WI38 (cell line): ENCODE results near the gene PRM1.

Source experiments
- H3K4me3 ChIP-seq: 2 replicates; pipeline ENCODE4 v1.5.1; 2011; ENCODE audit warnings: low read depth, mild to moderate bottlenecking, control low read depth, low read length
- TF ChIP-seq, protein P1 (sequence below): IDR thresholded peaks from 2 replicates; pipeline ENCODE4 v1.5.1; 2012; ENCODE audit warnings: low read depth, mild to moderate bottlenecking, control low read depth, low read length

The PRM1 gene

DNA sequence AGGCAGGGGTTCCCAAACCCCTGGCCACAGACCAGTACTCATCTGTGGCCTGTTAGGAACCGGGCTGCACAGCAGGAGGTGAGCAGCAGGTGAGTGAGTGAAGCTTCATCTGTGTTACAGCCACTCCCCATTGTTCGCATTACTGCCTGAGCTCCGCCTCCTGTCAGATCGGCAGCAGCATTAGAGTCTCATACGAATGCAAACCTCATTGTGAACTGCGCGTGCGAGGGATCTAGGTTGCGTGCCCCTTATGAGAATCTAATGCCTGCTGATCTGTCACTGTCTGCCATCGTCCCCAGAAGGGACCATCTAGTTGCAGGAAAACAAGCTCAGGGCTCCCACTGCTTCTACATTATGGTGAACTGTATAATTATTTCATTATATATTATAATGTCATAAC lies 39.0 kb upstream of the PRM1 start:
- TF ChIP-seq, protein P1, sequence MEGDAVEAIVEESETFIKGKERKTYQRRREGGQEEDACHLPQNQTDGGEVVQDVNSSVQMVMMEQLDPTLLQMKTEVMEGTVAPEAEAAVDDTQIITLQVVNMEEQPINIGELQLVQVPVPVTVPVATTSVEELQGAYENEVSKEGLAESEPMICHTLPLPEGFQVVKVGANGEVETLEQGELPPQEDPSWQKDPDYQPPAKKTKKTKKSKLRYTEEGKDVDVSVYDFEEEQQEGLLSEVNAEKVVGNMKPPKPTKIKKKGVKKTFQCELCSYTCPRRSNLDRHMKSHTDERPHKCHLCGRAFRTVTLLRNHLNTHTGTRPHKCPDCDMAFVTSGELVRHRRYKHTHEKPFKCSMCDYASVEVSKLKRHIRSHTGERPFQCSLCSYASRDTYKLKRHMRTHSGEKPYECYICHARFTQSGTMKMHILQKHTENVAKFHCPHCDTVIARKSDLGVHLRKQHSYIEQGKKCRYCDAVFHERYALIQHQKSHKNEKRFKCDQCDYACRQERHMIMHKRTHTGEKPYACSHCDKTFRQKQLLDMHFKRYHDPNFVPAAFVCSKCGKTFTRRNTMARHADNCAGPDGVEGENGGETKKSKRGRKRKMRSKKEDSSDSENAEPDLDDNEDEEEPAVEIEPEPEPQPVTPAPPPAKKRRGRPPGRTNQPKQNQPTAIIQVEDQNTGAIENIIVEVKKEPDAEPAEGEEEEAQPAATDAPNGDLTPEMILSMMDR = no peak
- no peak overlapping the region for H3K4me3 ChIP-seq

DNA sequence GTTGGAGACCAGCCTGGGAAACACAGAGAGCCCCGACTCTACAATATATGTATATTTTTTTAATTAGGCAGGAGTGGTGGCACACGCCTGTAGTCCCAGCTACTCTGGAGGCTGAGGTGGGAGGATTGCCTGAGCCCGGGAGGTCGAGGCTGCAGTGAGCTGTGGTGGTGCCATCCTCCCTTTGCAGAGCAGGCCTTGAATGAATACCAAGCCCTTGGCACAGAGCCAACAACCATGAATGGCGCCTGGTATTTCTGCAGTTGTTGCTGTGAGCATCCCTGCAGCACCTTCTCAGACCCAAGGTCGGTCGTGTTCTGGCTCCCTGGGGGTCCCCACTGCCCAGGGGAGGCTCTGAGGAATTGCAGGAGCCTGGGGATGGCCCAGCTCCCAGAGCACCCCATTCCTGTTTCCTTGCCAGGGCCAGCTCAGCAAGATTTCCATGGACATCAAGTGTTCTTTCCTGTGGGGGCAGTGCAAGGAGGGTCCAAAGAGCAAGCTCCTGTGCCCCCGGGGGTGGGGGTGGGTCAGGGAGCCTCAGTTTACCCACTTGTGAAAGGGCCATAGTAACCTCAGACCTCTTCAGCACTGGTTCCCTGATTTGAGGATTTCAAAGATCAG lies 38.5 kb upstream of the PRM1 start:
- no peak overlapping the region for H3K4me3 ChIP-seq
- TF ChIP-seq, protein P1 = no peak

DNA sequence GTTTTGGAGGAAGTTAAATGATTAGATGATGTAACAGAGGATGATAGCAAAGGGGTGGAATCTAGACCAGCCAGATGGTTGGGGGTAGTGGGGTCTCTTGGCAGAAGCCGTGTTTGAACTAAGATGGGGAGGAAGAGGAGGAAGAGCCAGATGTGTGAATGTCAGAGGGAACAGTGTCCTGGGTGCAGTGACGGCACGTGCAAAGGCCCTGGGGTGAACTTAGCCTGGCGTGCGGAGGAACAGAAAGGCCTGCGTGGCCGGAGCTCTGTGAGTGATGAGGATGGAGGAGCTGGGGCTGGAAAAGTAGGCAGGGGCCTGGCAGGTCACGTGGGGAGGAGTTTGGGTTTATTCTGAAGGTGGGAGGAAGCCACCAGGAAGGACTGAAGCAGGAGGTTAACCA lies 37.7 kb upstream of the PRM1 start:
- TF ChIP-seq, protein P1 = no peak
- H3K4me3 ChIP-seq = no peak overlapping the region

DNA sequence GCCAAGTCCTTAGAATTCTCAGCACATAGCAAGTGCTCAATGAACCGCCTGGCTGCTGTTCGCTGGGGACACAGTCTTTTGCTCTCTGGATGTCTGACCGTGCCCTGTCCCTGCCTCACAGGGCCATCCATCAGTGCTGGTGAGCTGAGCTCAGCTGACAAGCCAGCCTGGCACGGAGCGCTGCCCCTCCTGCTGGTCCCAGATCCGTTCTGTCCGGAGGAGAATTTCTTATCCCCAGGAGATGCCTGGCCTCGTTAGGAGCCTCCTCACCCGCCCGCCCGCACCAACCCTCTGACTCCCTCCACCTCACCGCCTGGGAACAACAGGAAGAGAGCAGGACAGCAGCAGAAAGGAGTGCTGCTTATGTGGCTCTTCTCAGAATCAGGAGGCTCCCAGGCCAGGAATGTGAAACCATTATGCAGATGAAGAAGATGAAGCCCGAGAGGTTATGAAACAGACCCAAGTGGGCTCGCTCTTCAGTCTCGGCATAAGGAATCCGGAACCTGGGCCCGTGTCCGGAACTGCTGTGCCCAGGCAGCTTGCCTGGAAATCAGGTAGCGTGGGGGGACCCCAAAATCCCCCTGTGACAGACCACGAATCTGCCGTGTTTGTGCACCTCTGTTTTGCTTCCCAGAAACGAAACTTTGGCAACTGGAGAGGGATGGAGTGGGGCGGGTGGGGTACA lies 35.3 kb upstream of the PRM1 start:
- no peak overlapping the region for H3K4me3 ChIP-seq
- TF ChIP-seq, protein P1 = no peak

DNA sequence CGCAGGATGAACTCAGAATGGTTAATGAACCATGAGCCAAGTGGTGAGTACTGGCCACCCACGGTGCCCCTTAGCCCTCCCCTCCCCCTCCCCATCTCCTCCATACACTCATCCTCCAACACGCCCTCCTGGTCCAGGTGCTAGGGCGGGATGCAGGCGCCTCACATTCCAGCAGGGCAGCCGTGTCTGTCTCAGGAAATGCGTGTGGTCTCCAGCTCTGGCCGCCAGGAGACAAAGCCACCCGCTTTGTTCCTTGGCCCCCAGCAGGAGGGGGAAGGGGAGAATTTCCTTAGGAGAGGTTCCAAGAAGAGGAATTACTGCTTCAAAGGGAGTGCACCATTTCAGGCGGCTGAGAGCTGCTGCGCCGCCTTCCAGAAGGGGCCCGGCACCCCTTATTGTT lies 34.4 kb upstream of the PRM1 start:
- TF ChIP-seq, protein P1 = no peak
- H3K4me3 ChIP-seq = no peak overlapping the region

DNA sequence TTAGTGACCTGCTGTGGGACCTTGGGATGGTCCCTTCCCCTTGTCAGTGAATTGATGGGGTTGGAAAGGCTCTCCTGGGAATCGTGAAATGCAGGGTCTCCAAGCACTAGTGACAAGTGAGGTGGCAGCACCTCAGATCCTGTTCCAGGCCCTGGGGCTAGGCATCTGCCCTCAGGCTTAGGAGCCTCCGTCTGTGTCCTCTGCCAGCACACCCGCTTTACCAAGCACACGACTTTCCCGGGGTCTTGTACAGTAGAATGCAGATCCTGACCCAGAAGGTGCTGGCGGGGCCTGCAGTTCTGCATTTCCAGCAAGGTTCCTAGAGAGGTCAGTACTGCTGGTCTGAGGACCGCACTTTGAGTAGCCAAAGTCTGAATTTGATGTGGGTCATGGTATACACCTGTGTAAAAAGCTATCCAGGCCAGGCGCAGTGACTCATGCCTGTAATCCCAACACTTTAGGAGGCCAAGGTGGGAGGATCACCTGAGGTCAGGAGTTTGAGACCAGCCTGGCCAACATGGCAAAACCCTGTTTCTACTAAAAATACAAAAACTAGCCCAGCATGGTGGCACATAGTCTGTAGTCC lies 33.3 kb upstream of the PRM1 start:
- TF ChIP-seq, protein P1 = no peak
- H3K4me3 ChIP-seq = no peak overlapping the region

DNA sequence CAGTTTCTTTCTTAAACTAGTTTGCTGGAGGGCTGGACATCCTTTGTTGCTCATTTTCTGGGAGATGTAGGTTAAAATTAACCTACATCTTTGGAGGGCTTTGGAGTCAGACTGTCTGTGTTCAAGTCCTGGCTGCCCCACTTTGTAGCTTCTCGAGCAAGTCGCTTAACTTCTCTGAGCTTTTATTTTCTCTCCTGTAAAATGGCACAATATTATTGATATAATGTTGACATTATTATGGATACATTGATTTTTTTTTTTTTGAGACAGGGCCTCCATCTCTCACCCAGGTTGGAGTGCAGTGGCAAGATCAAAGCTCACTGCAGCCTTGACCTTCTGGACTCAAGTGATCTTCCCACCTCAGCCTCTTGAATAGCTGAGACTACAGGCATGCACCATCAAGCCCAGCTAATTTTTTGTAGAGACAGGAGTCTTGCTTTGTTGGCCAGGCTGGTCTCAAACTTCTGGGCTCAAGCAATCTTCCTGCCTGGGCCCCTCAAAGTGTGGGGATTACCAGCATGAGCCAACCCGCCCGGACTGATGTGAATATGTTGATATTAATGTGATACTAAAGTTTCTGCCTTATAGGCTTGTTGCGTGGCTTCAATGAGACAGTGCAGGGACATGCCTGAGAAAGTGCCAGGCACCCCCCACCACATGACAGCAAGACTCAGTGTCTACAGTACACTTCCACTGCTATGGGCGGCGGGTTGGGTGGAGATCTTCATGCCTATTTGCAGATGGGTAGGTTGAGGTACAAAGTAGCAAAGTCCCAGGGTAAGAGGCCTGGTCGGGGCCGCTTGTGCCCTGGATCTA lies 32.6 kb upstream of the PRM1 start:
- H3K4me3 ChIP-seq = no peak overlapping the region
- TF ChIP-seq, protein P1 = no peak
